ENCODE data around the gene DCAKD. TPM values are rescaled to one million over a fixed set of nuclear protein-coding genes. Genes with fewer than 3 reads are reported as not detected.

Gene DCAKD
- total RNA-seq, 3 donors from 2014 or later (not counting 1 experiment from before 2014, with no cell fraction given) = 15.4 to 21.4 (median 21.1) TPM

GRCh38 chr17:45021607-45022287 is 29.7 kb downstream of the DCAKD start:
- Histone ChIP-seq H3K27me3 (ENCODE audit: control insufficient read depth, insufficient read depth, low read length) (peaks cover 34% of the 10 kb centered on the region), H3K9me3 (ENCODE audit: control insufficient read depth, insufficient read depth, low read length) (no peaks in the 10 kb centered on the region), H3K36me3 (ENCODE audit: control insufficient read depth, insufficient read depth, low read length) (no peaks in the 10 kb centered on the region), H3K4me3 (ENCODE audit: low read length) (peak overlapping the region; percentile 22), H3K4me1 (ENCODE audit: control insufficient read depth, insufficient read depth, low read length) (peaks cover 25% of the 10 kb centered on the region), H3K27ac (ENCODE audit: low read length) (no peak overlapping the region)
- Mint-ChIP-seq H3K4me1 (peaks cover 12 to 25% of the 10 kb centered on the region in 2 donors), H3K27ac (peak overlapping the region in 1 of 2 donors; percentile 34), H3K36me3 (no peaks in the 10 kb centered on the region), H3K27me3 (ENCODE audit: low read depth in 2 of 2) (peaks cover 17 to 26% of the 10 kb centered on the region in 2 donors), H3K9me3 (no peaks in the 10 kb centered on the region), H3K4me3 (peak overlapping the region; percentile 74)
- intact Hi-C loops (cut with micrococcal nuclease) = loop anchor here (1.0 to 2.0 kb wide), 3 partner anchors 101 to 247 kb away; no protein-coding TSS in a partner anchor
- 5% methylated on average over 57 of the region's 57 CpGs for WGBS (ENCODE audit: insufficient coverage)
- ATAC-seq (peak; percentile 74 to 84 (median 80)), DNase-seq (peak; percentile 71 to 84)
- TF ChIP-seq, protein P1, sequence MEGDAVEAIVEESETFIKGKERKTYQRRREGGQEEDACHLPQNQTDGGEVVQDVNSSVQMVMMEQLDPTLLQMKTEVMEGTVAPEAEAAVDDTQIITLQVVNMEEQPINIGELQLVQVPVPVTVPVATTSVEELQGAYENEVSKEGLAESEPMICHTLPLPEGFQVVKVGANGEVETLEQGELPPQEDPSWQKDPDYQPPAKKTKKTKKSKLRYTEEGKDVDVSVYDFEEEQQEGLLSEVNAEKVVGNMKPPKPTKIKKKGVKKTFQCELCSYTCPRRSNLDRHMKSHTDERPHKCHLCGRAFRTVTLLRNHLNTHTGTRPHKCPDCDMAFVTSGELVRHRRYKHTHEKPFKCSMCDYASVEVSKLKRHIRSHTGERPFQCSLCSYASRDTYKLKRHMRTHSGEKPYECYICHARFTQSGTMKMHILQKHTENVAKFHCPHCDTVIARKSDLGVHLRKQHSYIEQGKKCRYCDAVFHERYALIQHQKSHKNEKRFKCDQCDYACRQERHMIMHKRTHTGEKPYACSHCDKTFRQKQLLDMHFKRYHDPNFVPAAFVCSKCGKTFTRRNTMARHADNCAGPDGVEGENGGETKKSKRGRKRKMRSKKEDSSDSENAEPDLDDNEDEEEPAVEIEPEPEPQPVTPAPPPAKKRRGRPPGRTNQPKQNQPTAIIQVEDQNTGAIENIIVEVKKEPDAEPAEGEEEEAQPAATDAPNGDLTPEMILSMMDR (IDR thresholded peaks at IDR 0.05) = peak; percentile 96

DNA sequence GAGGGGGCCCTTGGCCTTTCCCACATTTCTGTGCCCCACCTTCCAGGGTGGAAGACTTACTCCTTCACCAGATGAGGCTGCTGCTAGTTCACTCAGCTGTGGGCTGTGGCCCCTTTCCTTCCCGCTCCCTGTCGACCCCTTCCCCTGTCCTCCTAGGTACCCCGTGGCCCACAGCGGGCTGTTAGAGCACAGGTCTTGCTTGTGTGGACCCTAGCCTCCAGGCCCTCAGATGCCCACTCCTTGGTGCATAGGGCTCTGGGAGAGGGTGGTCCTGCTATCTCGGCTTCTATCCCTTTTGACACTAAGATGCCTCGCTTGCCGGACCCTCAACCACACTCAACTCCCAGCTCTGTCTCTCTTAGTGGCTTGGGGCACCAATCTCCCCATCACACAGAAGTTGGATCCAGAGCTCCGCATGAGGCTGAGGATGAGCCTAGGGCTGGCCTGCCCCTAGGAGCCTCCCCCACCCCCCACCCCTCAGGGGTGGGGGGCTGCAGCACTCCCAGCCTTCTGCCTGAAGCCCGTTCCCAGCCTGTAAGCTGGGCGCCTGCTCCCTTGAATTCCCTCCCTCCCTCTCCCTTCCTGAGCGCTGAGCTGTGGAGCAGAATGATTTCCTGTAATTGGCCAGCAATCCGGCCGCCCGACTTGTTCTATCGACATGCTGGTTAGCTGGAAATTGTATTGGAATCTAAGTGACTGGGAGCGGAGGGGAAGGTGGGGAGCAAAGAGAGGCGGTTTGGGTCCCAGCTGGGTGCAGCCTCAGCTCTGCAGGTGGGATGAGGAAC is 30.9 kb downstream of the DCAKD start:
- no peak overlapping the region for H3K4me3 ChIP-seq (ENCODE audit: low read length)
- no peaks in the 10 kb centered on the region for H3K36me3 ChIP-seq (ENCODE audit: control insufficient read depth, insufficient read depth, low read length)
- H3K9me3 ChIP-seq (ENCODE audit: control insufficient read depth, insufficient read depth, low read length) = no peaks in the 10 kb centered on the region
- no peak for ATAC-seq
- WGBS (ENCODE audit: insufficient coverage) = 35% methylated on average over 17 of the region's 17 CpGs
- intact Hi-C loops (cut with micrococcal nuclease) = loop anchor here (1.0 kb wide), 1 partner anchor 100 kb away; no protein-coding TSS in a partner anchor
- H3K9me3 Mint-ChIP-seq = no peaks in the 10 kb centered on the region
- DNase-seq = no peak
- peaks cover 25% of the 10 kb centered on the region for H3K4me1 ChIP-seq (ENCODE audit: control insufficient read depth, insufficient read depth, low read length)
- peaks cover 34% of the 10 kb centered on the region for H3K27me3 ChIP-seq (ENCODE audit: control insufficient read depth, insufficient read depth, low read length)
- TF ChIP-seq, protein P1 (IDR thresholded peaks at IDR 0.05) = no peak
- H3K27me3 Mint-ChIP-seq (ENCODE audit: low read depth in 2 of 2) = peaks cover 24 to 33% of the 10 kb centered on the region in 2 donors
- H3K27ac ChIP-seq (ENCODE audit: low read length) = no peak overlapping the region
- peaks cover 12 to 25% of the 10 kb centered on the region in 2 donors for H3K4me1 Mint-ChIP-seq
- peak overlapping the region; percentile 74 for H3K4me3 Mint-ChIP-seq
- H3K36me3 Mint-ChIP-seq = no peaks in the 10 kb centered on the region
- H3K27ac Mint-ChIP-seq = peak overlapping the region in 1 of 2 donors; percentile 34

DNA sequence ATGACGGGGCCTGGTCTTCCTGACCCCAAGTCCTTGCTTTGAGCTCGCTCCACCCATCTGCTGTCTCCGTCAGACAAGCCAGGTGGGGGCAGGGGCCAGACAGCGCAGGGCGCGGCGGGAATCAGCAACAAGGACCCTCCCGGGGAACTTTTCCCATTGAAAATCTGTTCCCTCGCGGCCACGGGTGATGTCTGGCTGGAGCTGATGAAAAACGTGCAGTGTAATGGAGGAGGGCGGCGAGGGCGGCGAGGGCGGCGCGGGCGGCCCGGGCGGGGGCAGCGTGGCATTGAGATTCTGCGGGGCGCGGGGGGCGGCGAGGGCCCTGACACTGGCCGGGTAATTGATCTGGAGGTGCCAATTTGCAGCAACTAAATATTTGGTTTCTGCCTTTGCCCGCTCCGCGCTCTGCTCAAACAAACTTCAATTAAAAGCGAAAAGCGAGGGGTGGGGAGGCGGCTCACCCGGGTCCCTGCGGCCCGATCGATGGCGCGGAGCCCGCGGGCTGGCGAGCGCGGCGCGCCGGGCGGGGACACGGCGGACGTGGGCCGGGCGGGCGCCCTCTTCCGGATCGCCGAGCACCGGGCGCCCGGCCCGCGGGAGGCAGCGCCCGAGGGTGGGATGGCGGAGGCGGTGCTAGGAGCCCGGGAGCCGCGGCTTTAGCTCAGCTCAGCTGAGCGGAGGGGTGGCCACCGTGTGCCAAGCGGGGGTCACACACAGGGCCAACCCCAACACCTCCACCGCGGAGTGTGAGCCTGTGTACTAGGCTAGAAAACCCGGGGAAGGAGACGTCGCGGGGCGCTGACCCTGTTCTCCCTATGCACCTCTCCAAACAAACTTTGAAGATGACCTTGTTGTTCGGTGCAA is 32.4 kb downstream of the DCAKD start:
- WGBS (ENCODE audit: insufficient coverage) = 2% methylated on average over 82 of the region's 82 CpGs
- Histone ChIP-seq H3K27me3 (ENCODE audit: control insufficient read depth, insufficient read depth, low read length) (peaks cover 34% of the 10 kb centered on the region), H3K9me3 (ENCODE audit: control insufficient read depth, insufficient read depth, low read length) (no peaks in the 10 kb centered on the region), H3K4me1 (ENCODE audit: control insufficient read depth, insufficient read depth, low read length) (peaks cover 25% of the 10 kb centered on the region), H3K27ac (ENCODE audit: low read length) (no peak overlapping the region), H3K4me3 (ENCODE audit: low read length) (peak overlapping the region; percentile 19), H3K36me3 (ENCODE audit: control insufficient read depth, insufficient read depth, low read length) (no peaks in the 10 kb centered on the region)
- peak overlapping the region; percentile 90 for H3K4me3 Mint-ChIP-seq
- TF ChIP-seq, protein P1 (IDR thresholded peaks at IDR 0.05) = peak; percentile 46
- peaks cover 12 to 25% of the 10 kb centered on the region in 2 donors for H3K4me1 Mint-ChIP-seq
- ATAC-seq (peak; percentile 69 to 75 (median 73)), DNase-seq (peak; percentile 38 to 71)
- H3K36me3 Mint-ChIP-seq = no peaks in the 10 kb centered on the region
- H3K27ac Mint-ChIP-seq = peak overlapping the region in 1 of 2 donors; percentile 88
- peaks cover 24 to 33% of the 10 kb centered on the region in 2 donors for H3K27me3 Mint-ChIP-seq (ENCODE audit: low read depth in 2 of 2)
- intact Hi-C loops (cut with micrococcal nuclease) = no loop called here
- no peaks in the 10 kb centered on the region for H3K9me3 Mint-ChIP-seq

Measured in natural killer cell (primary cell).